CD4-positive, alpha-beta T cell treated with Interleukin-1 beta for 1 hour (primary cell): ENCODE measurements around the gene SLC26A9.
"Not testable (repeated sequence)": the region's sequence is repeated elsewhere in the genome, so short reads cannot be mapped to it uniquely, and the experiment has no call there.

Source experiments
- DNase-seq, 2 donors: peaks; one replicate each; pipeline ENCODE4 v3.0.0-alpha.2; 2020 to 2022

The SLC26A9 gene

GRCh38 chr1:205924460-205924790 is 18.8 kb downstream of the SLC26A9 start:
- no peak for DNase-seq

- no peak for DNase-seq
Measured at GRCh38 chr1:205923651-205924459, 19.4 kb downstream of the SLC26A9 start.

GRCh38 chr1:205922806-205923205 is 20.4 kb downstream of the SLC26A9 start:
- no peak for DNase-seq

GRCh38 chr1:205922314-205922713 is 20.9 kb downstream of the SLC26A9 start:
- DNase-seq = no peak

GRCh38 chr1:205921570-205921909 is 21.7 kb downstream of the SLC26A9 start:
- no peak for DNase-seq

GRCh38 chr1:205920861-205921569 is 22.2 kb downstream of the SLC26A9 start:
- no peak for DNase-seq

GRCh38 chr1:205920159-205920558 is 23.1 kb downstream of the SLC26A9 start:
- no peak for DNase-seq

- DNase-seq = peak; percentile 60 to 63
Measured at GRCh38 chr1:205918955-205919746, 24.1 kb downstream of the SLC26A9 start.

- no peak for DNase-seq
Measured at GRCh38 chr1:205917466-205918238, 25.6 kb downstream of the SLC26A9 start.

GRCh38 chr1:205916541-205916940 is 26.7 kb downstream of the SLC26A9 start:
- no peak for DNase-seq

GRCh38 chr1:205915354-205915990 is 27.8 kb downstream of the SLC26A9 start:
- no peak for DNase-seq

GRCh38 chr1:205914730-205915129 is 28.5 kb downstream of the SLC26A9 start:
- DNase-seq = no peak

- no peak for DNase-seq
Measured at GRCh38 chr1:205914155-205914507, 29.1 kb downstream of the SLC26A9 start.

GRCh38 chr1:205913451-205914154 is 29.7 kb downstream of the SLC26A9 start:
- no peak for DNase-seq

- DNase-seq = no peak
Measured at GRCh38 chr1:205907794-205908193, 35.5 kb downstream of the SLC26A9 start.

- not testable (repeated sequence) for DNase-seq
Measured at GRCh38 chr1:205905095-205905494, 38.2 kb downstream of the SLC26A9 start.

- DNase-seq = no peak
Measured at GRCh38 chr1:205896351-205896750, 46.9 kb downstream of the SLC26A9 start.

GRCh38 chr1:205894119-205894518 is 49.1 kb downstream of the SLC26A9 start:
- not testable (repeated sequence) for DNase-seq

GRCh38 chr1:205892175-205892574 is 51.1 kb downstream of the SLC26A9 start:
- DNase-seq = not testable (repeated sequence)

- DNase-seq = not testable (repeated sequence)
Measured at GRCh38 chr1:205891481-205891880, 51.8 kb downstream of the SLC26A9 start.

- not testable (repeated sequence) for DNase-seq
Measured at GRCh38 chr1:205890631-205891030, 52.6 kb downstream of the SLC26A9 start.

- not testable (repeated sequence) for DNase-seq
Measured at GRCh38 chr1:205889706-205890105, 53.5 kb downstream of the SLC26A9 start.
